ENCODE measurements around the gene PEX11G. TPM values are rescaled to one million over a fixed set of nuclear protein-coding genes. Genes with fewer than 3 reads are reported as not detected.

PEX11G gene
- total RNA-seq, 1 experiment from 2014 or later: 2.8 TPM

- no peaks in the 10 kb centered on the region for H3K4me1 ChIP-seq (ENCODE audit: insufficient read depth, low read length)
- H3K9ac ChIP-seq (ENCODE audit: extremely low read depth, insufficient read length, low read length): no peak overlapping the region
- no peaks in the 10 kb centered on the region for H3K27me3 ChIP-seq (ENCODE audit: insufficient read depth, low read length)
- H3K4ac ChIP-seq (ENCODE audit: low read depth, low read length): no peak overlapping the region
- H3K56ac ChIP-seq (ENCODE audit: insufficient read length, low read depth, low read length): no peak overlapping the region
- no peaks in the 10 kb centered on the region for H3K27me3 Mint-ChIP-seq (ENCODE audit: low read depth)
- no peak overlapping the region for H3T11ph ChIP-seq (ENCODE audit: low read length)
- H4K20me1 ChIP-seq (ENCODE audit: control insufficient read depth, insufficient read depth, insufficient read length): no peaks in the 10 kb centered on the region
- H3K18ac ChIP-seq (ENCODE audit: insufficient read length, low read depth, low read length): no peak overlapping the region
- H2AFZ ChIP-seq (ENCODE audit: low read length): no peak overlapping the region
- H3K79me1 ChIP-seq (ENCODE audit: insufficient read depth, low read depth, low read length, poor library complexity, severe bottlenecking): no peaks in the 10 kb centered on the region
- no peak overlapping the region for H3K23ac ChIP-seq (ENCODE audit: insufficient read length, low read depth, low read length)
- H2BK5ac ChIP-seq (ENCODE audit: insufficient read length, low read length): no peak overlapping the region
- no peak for TF ChIP-seq CTCF (conservative IDR thresholded peaks at IDR 0.05)
- H3K4me2 ChIP-seq (ENCODE audit: insufficient read depth, insufficient read length, low read length): no peak overlapping the region
- no peak overlapping the region for H4K5ac ChIP-seq (ENCODE audit: insufficient read length, low read depth, low read length)
- H3K23me2 ChIP-seq (ENCODE audit: insufficient read length, low read depth, low read length, poor library complexity, severe bottlenecking): no peaks in the 10 kb centered on the region
- H2BK15ac ChIP-seq (ENCODE audit: low read depth, low read length): no peak overlapping the region
- DNase-seq: no peak
- H3K36me3 Mint-ChIP-seq (ENCODE audit: insufficient read depth in 1 of 3, low read depth in 3 of 3): peaks cover 36 to 78% (median 63%) of the 10 kb centered on the region in 3 experiments
- H4K8ac ChIP-seq (replicated peaks; ENCODE audit: insufficient read length, low read depth, low read length): no peak overlapping the region
- H3K27ac ChIP-seq (ENCODE audit: insufficient read length, low read depth, low read length): no peak overlapping the region
- H2BK120ac ChIP-seq (ENCODE audit: low read depth, low read length, poor library complexity, severe bottlenecking): no peak overlapping the region
- no peaks in the 10 kb centered on the region for H3K79me2 ChIP-seq (ENCODE audit: insufficient read depth, low read length)
- no peak overlapping the region for H2BK20ac ChIP-seq (ENCODE audit: low read depth, low read length, poor library complexity, severe bottlenecking)
- no peak overlapping the region for H2BK12ac ChIP-seq (ENCODE audit: insufficient read length, low read depth, low read length)
- H3K27ac Mint-ChIP-seq: no peak overlapping the region
- H3K14ac ChIP-seq (ENCODE audit: insufficient read depth, low read length): no peak overlapping the region
- no CpG with 5 or more reads among the region's 9 CpGs for WGBS (ENCODE audit: extremely low coverage, insufficient read length, low lambda C conversion rate)
- H2AK5ac ChIP-seq (ENCODE audit: insufficient read length, low read length): no peak overlapping the region
- H4K91ac ChIP-seq (ENCODE audit: insufficient read length, low read depth, low read length): no peak overlapping the region
- H3K9me3 Mint-ChIP-seq: peaks cover 17 to 22% of the 10 kb centered on the region in 2 experiments; a peak in 4 of 5 replicates
- peaks cover 3% of the 10 kb centered on the region for H3K9me3 ChIP-seq (ENCODE audit: control insufficient read depth, low read depth, low read length)
- H3K4me1 Mint-ChIP-seq: no peaks in the 10 kb centered on the region
- no peak overlapping the region for H3K4me3 Mint-ChIP-seq
Measured at GRCh38 chr19:7458675-7459074, 30.2 kb downstream of the PEX11G start.

Measured in H9 (cell line).